ENCODE results near the gene PLA2G5. TPM values are rescaled to one million over a fixed set of nuclear protein-coding genes. Genes with fewer than 3 reads are reported as not detected.
A peak's percentile ranks its signal among the peaks of the same experiment; 100 is the strongest.

Gene PLA2G5
- total RNA-seq, 8 experiments from 2014 or later = 0.11 to 14.6 (median 0.55) TPM; not detected in 3

- in situ Hi-C loops (cut with MboI; ENCODE audit: low pct_unique_long_range_greater_than_20kb in 2 of 9, low sequenced_read_pairs in 9 of 9, unreplicated experiment in 9 of 9) = no loop called here
- no peaks in the 10 kb centered on the region for H3K4me1 ChIP-seq (replicated peaks in 1 of 2)
- H3K27ac ChIP-seq = no peak overlapping the region
- no peak for ATAC-seq (replicated peaks in 6 of 8)
- 35 to 97% (median 89%) methylated on average over 1 to 10 of the region's 10 CpGs; no CpG with 5 or more reads in 1 of the 10 experiments for WGBS, 10 experiments
- H3K4me3 ChIP-seq = no peak overlapping the region
Observed at GRCh38 chr1:20083178-20083944, 13.4 kb downstream of the PLA2G5 start.

- WGBS, 10 experiments = 60 to 100% (median 100%) methylated on average over 1 of the region's 1 CpG; no CpG with 5 or more reads in 5 of the 10 experiments
Observed at GRCh38 chr1:20086800-20087199, 16.8 kb downstream of the PLA2G5 start.

GRCh38 chr1:20087668-20088067 is 17.7 kb downstream of the PLA2G5 start:
- Histone ChIP-seq H3K4me1 (replicated peaks in 1 of 2) (no peaks in the 10 kb centered on the region), H3K27ac (no peak overlapping the region), H3K4me3 (no peak overlapping the region)
- in situ Hi-C loops (cut with MboI; ENCODE audit: low pct_unique_long_range_greater_than_20kb in 2 of 9, low sequenced_read_pairs in 9 of 9, unreplicated experiment in 9 of 9) = no loop called here
- no peak for ATAC-seq (replicated peaks in 6 of 8)
- 20 to 100% (median 78%) methylated on average over 1 to 4 of the region's 4 CpGs; no CpG with 5 or more reads in 2 of the 10 experiments for WGBS, 10 experiments

More at GRCh38 chr1:20086800-20087199, 16.8 kb downstream of the PLA2G5 start:
- no peak overlapping the region for H3K27ac ChIP-seq
- H3K4me3 ChIP-seq = no peak overlapping the region
- H3K4me1 ChIP-seq (replicated peaks in 1 of 2) = no peaks in the 10 kb centered on the region
- in situ Hi-C loops (cut with MboI; ENCODE audit: low pct_unique_long_range_greater_than_20kb in 2 of 9, low sequenced_read_pairs in 9 of 9, unreplicated experiment in 9 of 9) = no loop called here
- no peak for ATAC-seq (replicated peaks in 6 of 8)

- 73 to 100% (median 86%) methylated on average over 1 to 18 of the region's 19 CpGs for WGBS, 10 experiments
- Histone ChIP-seq H3K27ac (no peak overlapping the region), H3K4me1 (replicated peaks in 1 of 2) (no peaks in the 10 kb centered on the region), H3K4me3 (no peak overlapping the region)
- no peak for ATAC-seq (replicated peaks in 6 of 8)
- in situ Hi-C loops (cut with MboI; ENCODE audit: low pct_unique_long_range_greater_than_20kb in 2 of 9, low sequenced_read_pairs in 9 of 9, unreplicated experiment in 9 of 9) = no loop called here
Observed at GRCh38 chr1:20089328-20090077, 19.5 kb downstream of the PLA2G5 start.

- 0 to 100% (median 80%) methylated on average over 1 to 3 of the region's 3 CpGs; no CpG with 5 or more reads in 6 of the 10 experiments for WGBS, 10 experiments
- Histone ChIP-seq H3K4me1 (replicated peaks in 1 of 2) (no peaks in the 10 kb centered on the region), H3K4me3 (no peak overlapping the region), H3K27ac (no peak overlapping the region)
- in situ Hi-C loops (cut with MboI; ENCODE audit: low pct_unique_long_range_greater_than_20kb in 2 of 9, low sequenced_read_pairs in 9 of 9, unreplicated experiment in 9 of 9) = no loop called here
- no peak for ATAC-seq (replicated peaks in 6 of 8)
Observed at GRCh38 chr1:20090119-20090518, 20.1 kb downstream of the PLA2G5 start.

- WGBS, 10 experiments = 17 to 95% (median 80%) methylated on average over 1 to 6 of the region's 6 CpGs; no CpG with 5 or more reads in 4 of the 10 experiments
- Histone ChIP-seq H3K27ac (no peak overlapping the region), H3K4me3 (no peak overlapping the region), H3K4me1 (replicated peaks in 1 of 2) (no peaks in the 10 kb centered on the region)
- in situ Hi-C loops (cut with MboI; ENCODE audit: low pct_unique_long_range_greater_than_20kb in 2 of 9, low sequenced_read_pairs in 9 of 9, unreplicated experiment in 9 of 9) = no loop called here
- ATAC-seq (replicated peaks in 6 of 8) = no peak
Observed at GRCh38 chr1:20090641-20091040, 20.6 kb downstream of the PLA2G5 start.

- WGBS, 10 experiments = 28 to 81% (median 75%) methylated on average over 2 to 5 of the region's 5 CpGs
- in situ Hi-C loops (cut with MboI; ENCODE audit: low pct_unique_long_range_greater_than_20kb in 2 of 9, low sequenced_read_pairs in 9 of 9, unreplicated experiment in 9 of 9) = no loop called here
- no peaks in the 10 kb centered on the region for H3K4me1 ChIP-seq (replicated peaks in 1 of 2)
- ATAC-seq (replicated peaks in 6 of 8) = no peak
- H3K27ac ChIP-seq = no peak overlapping the region
- no peak overlapping the region for H3K4me3 ChIP-seq
Observed at GRCh38 chr1:20093303-20093702, 23.3 kb downstream of the PLA2G5 start.

GRCh38 chr1:20093940-20094391 is 24.0 kb downstream of the PLA2G5 start:
- Histone ChIP-seq H3K4me3 (no peak overlapping the region), H3K4me1 (replicated peaks in 1 of 2) (no peaks in the 10 kb centered on the region), H3K27ac (no peak overlapping the region)
- in situ Hi-C loops (cut with MboI; ENCODE audit: low pct_unique_long_range_greater_than_20kb in 2 of 9, low sequenced_read_pairs in 9 of 9, unreplicated experiment in 9 of 9) = no loop called here
- peak in 2 of 8 experiments; percentile 40 to 60 for ATAC-seq (replicated peaks in 6 of 8)
- 0 to 95% (median 83%) methylated on average over 1 to 5 of the region's 5 CpGs; no CpG with 5 or more reads in 2 of the 10 experiments for whole genome bisulfite sequencing, 10 experiments

GRCh38 chr1:20095564-20096434 is 25.8 kb downstream of the PLA2G5 start:
- Histone ChIP-seq H3K27ac (no peak overlapping the region), H3K4me3 (no peak overlapping the region), H3K4me1 (replicated peaks in 1 of 2) (no peaks in the 10 kb centered on the region)
- peak in 2 of 8 experiments; percentile 39 to 50 for ATAC-seq (replicated peaks in 6 of 8)
- WGBS, 10 experiments = 17 to 71% (median 45%) methylated on average over 1 to 5 of the region's 5 CpGs; no CpG with 5 or more reads in 2 of the 10 experiments
- in situ Hi-C loops (cut with MboI; ENCODE audit: low pct_unique_long_range_greater_than_20kb in 2 of 9, low sequenced_read_pairs in 9 of 9, unreplicated experiment in 9 of 9) = no loop called here

- 58 to 81% (median 63%) methylated on average over 2 to 4 of the region's 7 CpGs; no CpG with 5 or more reads in 5 of the 10 experiments for WGBS, 10 experiments
- in situ Hi-C loops (cut with MboI; ENCODE audit: low pct_unique_long_range_greater_than_20kb in 2 of 9, low sequenced_read_pairs in 9 of 9, unreplicated experiment in 9 of 9) = no loop called here
- no peaks in the 10 kb centered on the region for H3K4me1 ChIP-seq (replicated peaks in 1 of 2)
Observed at GRCh38 chr1:20096840-20097447, 26.9 kb downstream of the PLA2G5 start.

GRCh38 chr1:20099533-20099932 is 29.5 kb downstream of the PLA2G5 start:
- Histone ChIP-seq H3K4me1 (replicated peaks in 1 of 2) (no peaks in the 10 kb centered on the region), H3K27ac (no peak overlapping the region), H3K4me3 (no peak overlapping the region)
- no peak for ATAC-seq (replicated peaks in 6 of 8)
- 40 to 80% (median 58%) methylated on average over 1 to 3 of the region's 3 CpGs; no CpG with 5 or more reads in 5 of the 10 experiments for WGBS, 10 experiments
- in situ Hi-C loops (cut with MboI; ENCODE audit: low pct_unique_long_range_greater_than_20kb in 2 of 9, low sequenced_read_pairs in 9 of 9, unreplicated experiment in 9 of 9) = no loop called here

More at GRCh38 chr1:20096840-20097447, 26.9 kb downstream of the PLA2G5 start:
- ATAC-seq (replicated peaks in 6 of 8) = no peak
- Histone ChIP-seq H3K27ac (no peak overlapping the region), H3K4me3 (no peak overlapping the region)

GRCh38 chr1:20100632-20101355 is 30.8 kb downstream of the PLA2G5 start:
- in situ Hi-C loops (cut with MboI; ENCODE audit: low pct_unique_long_range_greater_than_20kb in 2 of 9, low sequenced_read_pairs in 9 of 9, unreplicated experiment in 9 of 9) = no loop called here
- ATAC-seq (replicated peaks in 6 of 8) = peak; percentile 35 to 97 (median 62)

More at GRCh38 chr1:20100632-20101355, 30.8 kb downstream of the PLA2G5 start:
- Histone ChIP-seq H3K4me3 (no peak overlapping the region), H3K4me1 (replicated peaks in 1 of 2) (no peaks in the 10 kb centered on the region), H3K27ac (no peak overlapping the region)
- 0 to 100% (median 78%) methylated on average over 1 to 5 of the region's 14 CpGs; no CpG with 5 or more reads in 2 of the 10 experiments for WGBS, 10 experiments
